Calu3 (cell line): ENCODE data around the gene SLC39A10. TPM values are rescaled to one million over a fixed set of nuclear protein-coding genes. Genes with fewer than 3 reads are reported as not detected.

Source experiments
- Bru-seq: library from RNA; stranded (reverse); fragments of 400-500 nt; gene quantifications from one replicate; lab custom pipeline; 2021; lab: Mats Ljungman, UMichigan
- BruChase-seq, 2 experiments: library from RNA; stranded (reverse); fragments of 400-500 nt; gene quantifications; one replicate each; lab custom pipeline; 2021; lab: Mats Ljungman, UMichigan
- BruUV-seq: library from RNA; stranded (reverse); fragments of 400-500 nt; replicated peaks from 2 replicates; lab custom pipeline; 2021; lab: Mats Ljungman, UMichigan
- CTCF ChIA-PET: fragments of 300-600 bp; sonication (Branson Sonifier 250); formaldehyde crosslinking; loops from one replicate; lab custom pipeline; 2022; ENCODE audit warnings: antibody characterized with exemption; lab: Charles Lee
- DNase-seq: peaks from one replicate; pipeline ENCODE4 v3.0.0; 2022
- H3K27ac Mint-ChIP-seq: one replicate; pipeline ENCODE4 v1.8.0; 2022; ENCODE audit warnings: mixed read lengths; ENCODE audit not compliant: unreplicated experiment
- H3K27me3 Mint-ChIP-seq: one replicate; pipeline ENCODE4 v1.8.0; 2022; ENCODE audit warnings: mixed read lengths; ENCODE audit not compliant: unreplicated experiment
- H3K36me3 Mint-ChIP-seq: one replicate; pipeline ENCODE4 v1.8.0; 2022; ENCODE audit warnings: mild to moderate bottlenecking, moderate library complexity, mixed read lengths; ENCODE audit not compliant: insufficient read depth, unreplicated experiment
- H3K4me1 Mint-ChIP-seq: one replicate; pipeline ENCODE4 v1.8.0; 2022; ENCODE audit warnings: mild to moderate bottlenecking, low read depth, mixed read lengths; ENCODE audit not compliant: unreplicated experiment
- H3K4me3 Mint-ChIP-seq: one replicate; pipeline ENCODE4 v1.8.0; 2022; ENCODE audit warnings: mild to moderate bottlenecking, low read depth, moderate library complexity, mixed read lengths; ENCODE audit not compliant: unreplicated experiment
- H3K9me3 Mint-ChIP-seq: one replicate; pipeline ENCODE4 v1.8.0; 2022; ENCODE audit warnings: low read depth, mixed read lengths; ENCODE audit not compliant: unreplicated experiment
- CTCF ChIP-seq: fragments of 200-600 bp; IDR thresholded peaks from one replicate; pipeline ENCODE4 v1.8.0; 2022; ENCODE audit warnings: antibody characterized with exemption; ENCODE audit not compliant: unreplicated experiment
- intact Hi-C: fragments of 100-400 bp; cut with micrococcal nuclease; formaldehyde crosslinking; loops from one replicate; pipeline ENCODE4 v1.10.0; 2022; ENCODE audit not compliant: unreplicated experiment
- long read RNA-seq: library from polyadenylated mRNA; stranded (forward); transcript quantifications from one replicate; pipeline ENCODE4 v2.0.0, GENCODE V29; 2022
- total RNA-seq: library from RNA; stranded (reverse); gene quantifications from 2 replicates; pipeline ENCODE4 v1.2.3, GENCODE V29; 2022

The SLC39A10 gene, protein sequence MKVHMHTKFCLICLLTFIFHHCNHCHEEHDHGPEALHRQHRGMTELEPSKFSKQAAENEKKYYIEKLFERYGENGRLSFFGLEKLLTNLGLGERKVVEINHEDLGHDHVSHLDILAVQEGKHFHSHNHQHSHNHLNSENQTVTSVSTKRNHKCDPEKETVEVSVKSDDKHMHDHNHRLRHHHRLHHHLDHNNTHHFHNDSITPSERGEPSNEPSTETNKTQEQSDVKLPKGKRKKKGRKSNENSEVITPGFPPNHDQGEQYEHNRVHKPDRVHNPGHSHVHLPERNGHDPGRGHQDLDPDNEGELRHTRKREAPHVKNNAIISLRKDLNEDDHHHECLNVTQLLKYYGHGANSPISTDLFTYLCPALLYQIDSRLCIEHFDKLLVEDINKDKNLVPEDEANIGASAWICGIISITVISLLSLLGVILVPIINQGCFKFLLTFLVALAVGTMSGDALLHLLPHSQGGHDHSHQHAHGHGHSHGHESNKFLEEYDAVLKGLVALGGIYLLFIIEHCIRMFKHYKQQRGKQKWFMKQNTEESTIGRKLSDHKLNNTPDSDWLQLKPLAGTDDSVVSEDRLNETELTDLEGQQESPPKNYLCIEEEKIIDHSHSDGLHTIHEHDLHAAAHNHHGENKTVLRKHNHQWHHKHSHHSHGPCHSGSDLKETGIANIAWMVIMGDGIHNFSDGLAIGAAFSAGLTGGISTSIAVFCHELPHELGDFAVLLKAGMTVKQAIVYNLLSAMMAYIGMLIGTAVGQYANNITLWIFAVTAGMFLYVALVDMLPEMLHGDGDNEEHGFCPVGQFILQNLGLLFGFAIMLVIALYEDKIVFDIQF
- 49.0 and 133 TPM in 2 replicates for total RNA-seq
- Bru-seq, nascent RNA = percentile 77 among the genes with signal in this experiment
- BruChase-seq, experiment 1, labeled RNA remaining after a 6-hour chase = percentile 93 among the genes with signal in this experiment
- BruChase-seq, experiment 2, labeled RNA remaining after a 2-hour chase = percentile 87 among the genes with signal in this experiment
- long read RNA-seq, full-length matches to known transcripts = 17 of 21 reads
- long read RNA-seq, partial matches to known transcripts = 3 of 21 reads
- long read RNA-seq, other reads (novel, unspliced or antisense) = 1 of 21 reads

DNA sequence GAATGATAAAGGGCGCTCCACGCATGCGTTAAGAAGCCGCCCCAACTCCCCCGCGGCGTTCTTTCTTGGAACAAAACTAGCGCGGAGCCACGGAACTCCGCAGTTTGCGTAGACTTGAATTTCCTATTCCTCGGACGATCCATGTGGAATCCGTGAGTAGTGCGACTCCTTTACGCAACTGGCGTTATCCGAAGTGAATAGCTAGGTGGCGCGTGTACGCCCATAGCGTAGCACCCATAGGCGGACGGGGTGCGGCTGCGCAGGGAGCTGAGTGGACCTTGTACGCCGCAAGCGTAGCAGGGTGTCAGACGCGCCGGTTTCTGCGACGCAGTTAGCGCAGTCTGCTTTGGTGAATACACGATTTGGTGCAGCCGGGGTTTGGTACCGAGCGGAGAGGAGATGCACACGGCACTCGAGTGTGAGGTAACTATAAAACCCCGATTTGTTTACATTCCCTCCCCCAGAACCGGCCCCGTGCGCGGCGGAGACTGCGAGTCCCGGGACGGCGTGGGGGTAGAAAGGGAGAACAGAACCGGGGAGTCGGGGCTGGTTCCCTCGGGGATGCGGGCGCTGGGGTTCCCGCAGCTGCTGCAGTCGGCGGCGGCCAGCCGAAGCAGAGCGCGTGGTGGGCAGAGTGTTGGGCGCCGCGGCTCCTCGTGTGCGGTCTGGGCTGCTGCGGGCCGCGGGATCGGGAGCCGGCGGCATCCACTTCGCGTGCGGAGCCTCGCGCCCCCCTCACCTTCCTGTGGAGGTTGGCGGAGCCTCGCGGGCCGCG, at the start of gene SLC39A10:
SLC39A10 (plus strand) TSS at position 368 of the 775 bp plus-strand sequence. CDS start 22,817 bp downstream, outside the sequence.
- CTCF ChIA-PET = interaction anchor here (0.6 to 1.7 kb wide), 22 partner anchors 9 to 1693 kb away, joined by 3 to 20 read pairs (median 4); no protein-coding TSS in a partner anchor
- H3K36me3 Mint-ChIP-seq = peaks cover 40% of the 10 kb centered on the region
- no peaks in the 10 kb centered on the region for H3K9me3 Mint-ChIP-seq
- peak within 1 kb of the TSS; percentile 99 for H3K27ac Mint-ChIP-seq
- intact Hi-C loops = loop anchor here (5.0 kb wide), 1 partner anchor 65 kb away; no protein-coding TSS in a partner anchor
- BruUV-seq = no TSS peak
- peak; percentile 94 for DNase-seq
- TF ChIP-seq CTCF = no peak
- peak within 1 kb of the TSS; percentile 97 for H3K4me3 Mint-ChIP-seq
- H3K4me1 Mint-ChIP-seq = peaks cover 28% of the 10 kb centered on the region
- no peaks in the 10 kb centered on the region for H3K27me3 Mint-ChIP-seq

- intact Hi-C loops = no loop called here
- Mint-ChIP-seq H3K4me3 (no peak overlapping the region), H3K27me3 (no peaks in the 10 kb centered on the region), H3K4me1 (peaks cover 48% of the 10 kb centered on the region), H3K9me3 (no peaks in the 10 kb centered on the region), H3K36me3 (peaks cover 6% of the 10 kb centered on the region), H3K27ac (no peak overlapping the region)
- DNase-seq = no peak
- no peak for TF ChIP-seq CTCF
- CTCF ChIA-PET = no interaction called here
- BruUV-seq = no TSS peak
These were observed 48.1 kb upstream of the SLC39A10 start for GRCh38 chr2:195608768-195609454.

- TF ChIP-seq CTCF = no peak
- CTCF ChIA-PET = interaction anchor here (0.6 kb wide), 1 partner anchor 42 kb away, joined by 5 read pairs; no protein-coding TSS in a partner anchor
- H3K4me1 Mint-ChIP-seq = peaks cover 56% of the 10 kb centered on the region
- H3K27me3 Mint-ChIP-seq = no peaks in the 10 kb centered on the region
- H3K4me3 Mint-ChIP-seq = no peak overlapping the region
- no peak for DNase-seq
- H3K36me3 Mint-ChIP-seq = peaks cover 6% of the 10 kb centered on the region
- BruUV-seq = no TSS peak
- intact Hi-C loops = no loop called here
- no peaks in the 10 kb centered on the region for H3K9me3 Mint-ChIP-seq
- no peak overlapping the region for H3K27ac Mint-ChIP-seq
These were observed 46.3 kb upstream of the SLC39A10 start for GRCh38 chr2:195610717-195611116.
